Measurements from ENCODE around the gene CCDC28A.

CCDC28A gene

GRCh38 chr6:138796771-138797170 is 23.2 kb downstream of the CCDC28A start:
- no peak for DNase-seq

GRCh38 chr6:138797806-138798446 is 24.4 kb downstream of the CCDC28A start:
- no peak for DNase-seq

GRCh38 chr6:138800377-138801150 is 27.0 kb downstream of the CCDC28A start:
- DNase-seq = no peak

GRCh38 chr6:138803331-138803730 is 29.8 kb downstream of the CCDC28A start:
- no peak for DNase-seq

- DNase-seq = no peak
Measured at GRCh38 chr6:138803861-138804260, 30.3 kb downstream of the CCDC28A start.

GRCh38 chr6:138805016-138805765 is 31.6 kb downstream of the CCDC28A start:
- no peak for DNase-seq

GRCh38 chr6:138806889-138807288 is 33.3 kb downstream of the CCDC28A start:
- no peak for DNase-seq

- no peak for DNase-seq
Measured at GRCh38 chr6:138809677-138810076, 36.1 kb downstream of the CCDC28A start.

- DNase-seq = no peak
Measured at GRCh38 chr6:138811866-138812265, 38.3 kb downstream of the CCDC28A start.

GRCh38 chr6:138814179-138814834 is 40.7 kb downstream of the CCDC28A start:
- DNase-seq = no peak

GRCh38 chr6:138815221-138815620 is 41.7 kb downstream of the CCDC28A start:
- DNase-seq = no peak

GRCh38 chr6:138815797-138816528 is 42.4 kb downstream of the CCDC28A start:
- DNase-seq = peak; percentile 54

GRCh38 chr6:138817799-138818198 is 44.2 kb downstream of the CCDC28A start:
- DNase-seq = no peak

- DNase-seq = no peak
Measured at GRCh38 chr6:138818496-138819194, 45.1 kb downstream of the CCDC28A start.

GRCh38 chr6:138821519-138821918 is 48.0 kb downstream of the CCDC28A start:
- no peak for DNase-seq

GRCh38 chr6:138824482-138825144 is 51.0 kb downstream of the CCDC28A start:
- DNase-seq = peak; percentile 6

- no peak for DNase-seq
Measured at GRCh38 chr6:138830248-138830647, 56.7 kb downstream of the CCDC28A start.

- no peak for DNase-seq
Measured at GRCh38 chr6:138832182-138832581, 58.6 kb downstream of the CCDC28A start.

- no peak for DNase-seq
Measured at GRCh38 chr6:138833816-138834539, 60.4 kb downstream of the CCDC28A start.

GRCh38 chr6:138837246-138837645 is 63.7 kb downstream of the CCDC28A start:
- no peak for DNase-seq
